Esophagus squamous epithelium (tissue), 4 donors: Measurements from ENCODE around the gene XPA.

Experiments used
- POLR2A ChIP-seq, 4 donors: fragments of 450-650 bp; IDR thresholded peaks; one replicate each; pipeline ENCODE4 v1.6.1; 2017; ENCODE audit warnings: antibody characterized with exemption in 4 of 4, mild to moderate bottlenecking in 4 of 4, moderate library complexity in 3 of 4
- TF ChIP-seq, protein P1 (sequence below), 6 experiments: fragments of 450-650 bp in 4 of 6; fragments of 200-600 bp in 2 of 6; sonication (generic) in 2 of 6; IDR thresholded peaks; one replicate each; pipeline ENCODE4 v1.5.1; 2016 to 2019; ENCODE audit warnings: antibody characterized with exemption in 6 of 6, mild to moderate bottlenecking in 4 of 6, moderate library complexity in 4 of 6

DNA sequence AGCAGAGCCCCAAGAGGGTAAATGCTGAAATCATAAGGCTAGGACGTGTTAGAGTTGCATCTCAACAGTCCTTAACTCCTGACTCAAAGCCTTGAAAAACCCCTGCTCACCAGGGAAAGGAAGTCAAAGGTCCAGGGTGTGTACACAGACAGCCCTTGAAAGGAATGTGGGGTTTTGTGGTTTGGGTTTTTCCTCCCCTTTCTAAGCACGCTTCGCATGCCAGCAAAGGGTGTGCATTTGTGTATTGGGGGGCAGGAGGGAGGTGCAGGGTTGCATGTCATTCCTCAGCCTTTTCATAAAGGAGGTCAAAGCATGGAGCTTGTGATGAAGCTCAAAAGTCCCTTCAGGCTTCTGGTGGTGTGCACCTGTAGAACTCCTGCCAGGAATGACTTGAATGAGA, 17.3 kb upstream of the XPA start:
- TF ChIP-seq, protein P1, sequence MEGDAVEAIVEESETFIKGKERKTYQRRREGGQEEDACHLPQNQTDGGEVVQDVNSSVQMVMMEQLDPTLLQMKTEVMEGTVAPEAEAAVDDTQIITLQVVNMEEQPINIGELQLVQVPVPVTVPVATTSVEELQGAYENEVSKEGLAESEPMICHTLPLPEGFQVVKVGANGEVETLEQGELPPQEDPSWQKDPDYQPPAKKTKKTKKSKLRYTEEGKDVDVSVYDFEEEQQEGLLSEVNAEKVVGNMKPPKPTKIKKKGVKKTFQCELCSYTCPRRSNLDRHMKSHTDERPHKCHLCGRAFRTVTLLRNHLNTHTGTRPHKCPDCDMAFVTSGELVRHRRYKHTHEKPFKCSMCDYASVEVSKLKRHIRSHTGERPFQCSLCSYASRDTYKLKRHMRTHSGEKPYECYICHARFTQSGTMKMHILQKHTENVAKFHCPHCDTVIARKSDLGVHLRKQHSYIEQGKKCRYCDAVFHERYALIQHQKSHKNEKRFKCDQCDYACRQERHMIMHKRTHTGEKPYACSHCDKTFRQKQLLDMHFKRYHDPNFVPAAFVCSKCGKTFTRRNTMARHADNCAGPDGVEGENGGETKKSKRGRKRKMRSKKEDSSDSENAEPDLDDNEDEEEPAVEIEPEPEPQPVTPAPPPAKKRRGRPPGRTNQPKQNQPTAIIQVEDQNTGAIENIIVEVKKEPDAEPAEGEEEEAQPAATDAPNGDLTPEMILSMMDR (IDR thresholded peaks at IDR 0.05), result no peak
- TF ChIP-seq POLR2A (IDR thresholded peaks at IDR 0.05), result no peak
